Mammary epithelial cell (primary cell): ENCODE results near the gene MEGF10.

Experiments used
- EZH2 ChIP-seq: IDR thresholded peaks from 2 replicates; pipeline ENCODE4 v1.6.1; 2012; ENCODE audit warnings: low read length, inconsistent platforms, borderline replicate concordance
- TF ChIP-seq, protein P1 (sequence below), 2 donors: IDR thresholded peaks in 1 of 2; conservative IDR thresholded peaks in 1 of 2; 2 replicates each; pipeline ENCODE4 v1.5.1; 2011 to 2012; ENCODE audit warnings: inconsistent platforms in 2 of 2, low read length in 2 of 2, mild to moderate bottlenecking in 2 of 2, control low read depth in 1 of 2, low read depth in 1 of 2; ENCODE audit not compliant: insufficient read depth in 1 of 2; ENCODE audit errors: extremely low read depth in 1 of 2

GRCh38 chr5:127428748-127429147 is 138.2 kb downstream of the MEGF10 start:
- TF ChIP-seq, protein P1, sequence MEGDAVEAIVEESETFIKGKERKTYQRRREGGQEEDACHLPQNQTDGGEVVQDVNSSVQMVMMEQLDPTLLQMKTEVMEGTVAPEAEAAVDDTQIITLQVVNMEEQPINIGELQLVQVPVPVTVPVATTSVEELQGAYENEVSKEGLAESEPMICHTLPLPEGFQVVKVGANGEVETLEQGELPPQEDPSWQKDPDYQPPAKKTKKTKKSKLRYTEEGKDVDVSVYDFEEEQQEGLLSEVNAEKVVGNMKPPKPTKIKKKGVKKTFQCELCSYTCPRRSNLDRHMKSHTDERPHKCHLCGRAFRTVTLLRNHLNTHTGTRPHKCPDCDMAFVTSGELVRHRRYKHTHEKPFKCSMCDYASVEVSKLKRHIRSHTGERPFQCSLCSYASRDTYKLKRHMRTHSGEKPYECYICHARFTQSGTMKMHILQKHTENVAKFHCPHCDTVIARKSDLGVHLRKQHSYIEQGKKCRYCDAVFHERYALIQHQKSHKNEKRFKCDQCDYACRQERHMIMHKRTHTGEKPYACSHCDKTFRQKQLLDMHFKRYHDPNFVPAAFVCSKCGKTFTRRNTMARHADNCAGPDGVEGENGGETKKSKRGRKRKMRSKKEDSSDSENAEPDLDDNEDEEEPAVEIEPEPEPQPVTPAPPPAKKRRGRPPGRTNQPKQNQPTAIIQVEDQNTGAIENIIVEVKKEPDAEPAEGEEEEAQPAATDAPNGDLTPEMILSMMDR (conservative IDR thresholded peaks at IDR 0.05 in 1 of 2, IDR thresholded peaks at IDR 0.05 in 1 of 2; ENCODE audit: extremely low read depth in 1 of 2, insufficient read depth in 1 of 2, low read depth in 1 of 2, low read length in 2 of 2), result no peak
- no peak for TF ChIP-seq EZH2
